GM12801 (cell line): ENCODE data around the gene SMAD5.

Source experiments
- TF ChIP-seq, protein P1 (sequence below): IDR thresholded peaks from one replicate; pipeline ENCODE4 v1.5.1; 2011; ENCODE audit warnings: control low read depth; ENCODE audit not compliant: insufficient read length; ENCODE audit errors: extremely low read depth

Gene SMAD5

GRCh38 chr5:136205061-136205702 lies 72.5 kb downstream of the SMAD5 start:
- TF ChIP-seq, protein P1, sequence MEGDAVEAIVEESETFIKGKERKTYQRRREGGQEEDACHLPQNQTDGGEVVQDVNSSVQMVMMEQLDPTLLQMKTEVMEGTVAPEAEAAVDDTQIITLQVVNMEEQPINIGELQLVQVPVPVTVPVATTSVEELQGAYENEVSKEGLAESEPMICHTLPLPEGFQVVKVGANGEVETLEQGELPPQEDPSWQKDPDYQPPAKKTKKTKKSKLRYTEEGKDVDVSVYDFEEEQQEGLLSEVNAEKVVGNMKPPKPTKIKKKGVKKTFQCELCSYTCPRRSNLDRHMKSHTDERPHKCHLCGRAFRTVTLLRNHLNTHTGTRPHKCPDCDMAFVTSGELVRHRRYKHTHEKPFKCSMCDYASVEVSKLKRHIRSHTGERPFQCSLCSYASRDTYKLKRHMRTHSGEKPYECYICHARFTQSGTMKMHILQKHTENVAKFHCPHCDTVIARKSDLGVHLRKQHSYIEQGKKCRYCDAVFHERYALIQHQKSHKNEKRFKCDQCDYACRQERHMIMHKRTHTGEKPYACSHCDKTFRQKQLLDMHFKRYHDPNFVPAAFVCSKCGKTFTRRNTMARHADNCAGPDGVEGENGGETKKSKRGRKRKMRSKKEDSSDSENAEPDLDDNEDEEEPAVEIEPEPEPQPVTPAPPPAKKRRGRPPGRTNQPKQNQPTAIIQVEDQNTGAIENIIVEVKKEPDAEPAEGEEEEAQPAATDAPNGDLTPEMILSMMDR: no peak

DNA sequence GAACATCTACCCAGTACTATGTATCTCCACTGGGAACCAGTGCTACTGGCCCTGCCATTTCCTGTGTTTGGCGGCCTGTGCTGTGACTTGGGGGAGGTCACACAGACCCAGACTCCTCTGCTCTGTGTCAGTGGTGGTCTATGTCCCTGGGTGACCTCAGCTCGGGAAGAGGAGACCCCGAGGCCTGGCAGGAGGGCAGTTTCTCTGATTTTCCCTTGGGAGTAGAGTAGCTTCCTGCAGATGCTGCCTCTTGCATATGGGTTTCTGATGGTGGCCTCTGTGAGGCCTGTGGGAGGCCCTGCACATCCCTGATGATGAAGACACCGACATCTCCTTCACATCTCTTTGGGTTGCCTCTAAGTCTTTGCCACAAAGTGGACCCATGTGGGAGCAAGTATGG lies 73.3 kb downstream of the SMAD5 start:
- TF ChIP-seq, protein P1: no peak

DNA sequence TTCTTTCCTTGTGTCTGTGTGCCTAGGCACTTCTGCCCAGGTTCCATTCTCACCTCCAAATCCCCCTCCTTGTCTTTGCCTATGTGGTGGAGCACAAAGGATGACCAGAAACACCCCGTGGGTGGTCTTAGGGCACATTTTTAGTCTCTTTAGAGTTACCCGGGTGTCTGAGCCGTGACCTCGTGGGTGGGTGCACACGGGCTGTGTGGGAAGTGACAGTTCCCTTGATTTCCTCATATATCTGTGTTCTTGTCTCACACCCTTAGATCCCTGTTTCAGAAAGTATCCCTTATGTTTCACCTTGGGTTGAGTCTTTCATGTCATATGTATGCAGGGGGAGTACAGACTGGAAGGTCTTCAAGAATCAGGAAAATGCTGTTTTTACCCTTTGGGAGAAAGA lies 73.7 kb downstream of the SMAD5 start:
- TF ChIP-seq, protein P1: no peak

DNA sequence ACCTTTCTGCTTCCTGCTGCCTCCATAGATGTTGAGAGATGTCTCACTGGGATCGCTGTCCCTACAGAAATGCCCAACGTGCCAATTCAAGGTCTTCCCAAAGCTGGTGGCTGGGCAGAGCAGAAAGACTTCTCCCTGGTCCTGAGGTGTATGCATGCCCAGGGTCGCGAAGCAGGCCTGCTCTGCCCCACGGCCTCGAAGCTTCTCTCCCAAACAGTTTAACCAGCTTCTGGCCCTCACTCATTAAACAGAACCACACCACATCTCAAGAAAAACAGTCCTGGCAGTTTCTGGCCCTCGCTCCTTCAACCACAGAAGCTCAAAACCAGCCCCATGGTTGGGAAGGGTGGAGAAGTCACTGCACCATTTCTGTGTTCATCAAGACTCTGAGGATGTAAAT lies 75.0 kb downstream of the SMAD5 start:
- TF ChIP-seq, protein P1: no peak

GRCh38 chr5:136208916-136209315 lies 76.3 kb downstream of the SMAD5 start:
- TF ChIP-seq, protein P1: no peak

- TF ChIP-seq, protein P1: no peak
Measured at GRCh38 chr5:136209346-136209910, 76.8 kb downstream of the SMAD5 start.

DNA sequence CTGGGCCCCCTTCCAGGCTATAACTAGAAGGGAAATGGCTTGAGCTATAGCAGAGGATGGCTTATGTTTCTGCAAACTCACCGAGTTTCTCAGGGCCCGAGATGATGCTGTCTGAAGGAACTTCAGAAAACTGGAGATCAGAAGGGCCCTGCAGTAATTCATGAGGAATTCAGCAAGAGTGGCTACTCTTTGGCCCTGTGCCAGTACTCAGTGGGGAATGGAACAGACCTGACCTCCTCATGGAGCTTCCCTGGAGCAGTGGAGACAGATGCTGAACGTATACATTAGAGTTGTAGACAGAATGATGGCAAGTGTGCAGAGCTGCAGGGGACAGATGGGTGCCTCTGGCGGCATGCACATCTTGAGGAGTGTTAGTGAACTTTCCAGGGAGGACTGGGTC lies 77.6 kb downstream of the SMAD5 start:
- TF ChIP-seq, protein P1: no peak
